GM21619 (cell line): Measurements from ENCODE around the gene SYNE1.
"Not testable (repeated sequence)": the region's sequence is repeated elsewhere in the genome, so short reads cannot be mapped to it uniquely, and the experiment has no call there.

Source experiments
- ATAC-seq: cut with Tn5 transposase; IDR thresholded peaks from one replicate; pipeline ENCODE4 v1.9.1; 2021; ENCODE audit not compliant: unreplicated experiment

Gene SYNE1

GRCh38 chr6:152154559-152155356 is 482.4 kb downstream of the SYNE1 start:
- no peak for ATAC-seq

- ATAC-seq, result no peak
Measured at GRCh38 chr6:152151920-152152319, 485.2 kb downstream of the SYNE1 start.

GRCh38 chr6:152150196-152150595 is 487.0 kb downstream of the SYNE1 start:
- ATAC-seq, result no peak

GRCh38 chr6:152148412-152148811 is 488.8 kb downstream of the SYNE1 start:
- ATAC-seq, result no peak

GRCh38 chr6:152147269-152147668 is 489.9 kb downstream of the SYNE1 start:
- ATAC-seq, result no peak

GRCh38 chr6:152146385-152146784 is 490.8 kb downstream of the SYNE1 start:
- ATAC-seq, result no peak

GRCh38 chr6:152143359-152143758 is 493.8 kb downstream of the SYNE1 start:
- ATAC-seq, result no peak

GRCh38 chr6:152142105-152142504 is 495.1 kb downstream of the SYNE1 start:
- no peak for ATAC-seq

GRCh38 chr6:152138344-152138743 is 498.8 kb downstream of the SYNE1 start:
- not testable (repeated sequence) for ATAC-seq

- no peak for ATAC-seq
Measured at GRCh38 chr6:152136449-152136825, 500.7 kb downstream of the SYNE1 start.

GRCh38 chr6:152135755-152136448 is 501.3 kb downstream of the SYNE1 start:
- no peak for ATAC-seq

GRCh38 chr6:152130441-152130840 is 506.7 kb downstream of the SYNE1 start:
- no peak for ATAC-seq

- ATAC-seq, result no peak
Measured at GRCh38 chr6:152129691-152130151, 507.4 kb downstream of the SYNE1 start.

GRCh38 chr6:152127432-152128165 is 509.6 kb downstream of the SYNE1 start:
- ATAC-seq, result no peak

GRCh38 chr6:152124429-152125074 is 512.6 kb downstream of the SYNE1 start:
- peak; percentile 80 for ATAC-seq

- ATAC-seq, result no peak
Measured at GRCh38 chr6:152123076-152123475, 514.1 kb downstream of the SYNE1 start.

GRCh38 chr6:152122434-152122833 is 514.7 kb downstream of the SYNE1 start:
- ATAC-seq, result no peak

GRCh38 chr6:152121910-152122309 is 515.3 kb downstream of the SYNE1 start:
- ATAC-seq, result no peak

- no peak for ATAC-seq
Measured at GRCh38 chr6:152119831-152120230, 517.3 kb downstream of the SYNE1 start.

- no peak for ATAC-seq
Measured at GRCh38 chr6:152118678-152119077, 518.5 kb downstream of the SYNE1 start.

GRCh38 chr6:152118224-152118623 is 518.9 kb downstream of the SYNE1 start:
- no peak for ATAC-seq
